GM10266 (cell line): Measurements from ENCODE around the gene NQO2.
"Not testable (repeated sequence)": the region's sequence is repeated elsewhere in the genome, so short reads cannot be mapped to it uniquely, and the experiment has no call there.

Source experiments
- DNase-seq: peaks from one replicate; pipeline ENCODE4 v3.0.0; 2012; ENCODE audit errors: extremely low spot score
- TF ChIP-seq, protein P1 (sequence below): IDR thresholded peaks from 2 replicates; pipeline ENCODE4 v1.5.1; 2012; ENCODE audit warnings: mild to moderate bottlenecking, low read depth; ENCODE audit not compliant: control insufficient read depth, insufficient read depth; ENCODE audit errors: missing control alignments

Gene NQO2

DNA sequence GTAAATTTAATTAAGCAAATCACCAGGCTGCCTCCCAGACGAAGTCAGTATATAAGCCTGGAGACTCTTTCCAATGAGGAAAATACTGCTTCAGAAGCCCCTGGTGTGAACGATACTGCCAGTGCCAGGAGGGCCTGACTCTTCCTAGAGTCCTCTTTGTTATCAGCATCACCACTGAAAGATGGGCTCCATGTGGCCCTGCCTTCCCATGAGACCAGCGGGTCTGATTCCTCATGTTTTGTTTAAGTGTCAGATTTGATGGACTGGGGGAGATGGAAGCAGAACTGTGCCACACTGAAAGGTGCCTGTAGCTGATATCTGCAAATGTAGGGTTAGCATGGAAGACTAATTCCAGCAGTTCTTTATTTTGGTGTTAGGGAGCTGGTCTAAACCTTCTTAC lies 7.9 kb downstream of the NQO2 start:
- TF ChIP-seq, protein P1, sequence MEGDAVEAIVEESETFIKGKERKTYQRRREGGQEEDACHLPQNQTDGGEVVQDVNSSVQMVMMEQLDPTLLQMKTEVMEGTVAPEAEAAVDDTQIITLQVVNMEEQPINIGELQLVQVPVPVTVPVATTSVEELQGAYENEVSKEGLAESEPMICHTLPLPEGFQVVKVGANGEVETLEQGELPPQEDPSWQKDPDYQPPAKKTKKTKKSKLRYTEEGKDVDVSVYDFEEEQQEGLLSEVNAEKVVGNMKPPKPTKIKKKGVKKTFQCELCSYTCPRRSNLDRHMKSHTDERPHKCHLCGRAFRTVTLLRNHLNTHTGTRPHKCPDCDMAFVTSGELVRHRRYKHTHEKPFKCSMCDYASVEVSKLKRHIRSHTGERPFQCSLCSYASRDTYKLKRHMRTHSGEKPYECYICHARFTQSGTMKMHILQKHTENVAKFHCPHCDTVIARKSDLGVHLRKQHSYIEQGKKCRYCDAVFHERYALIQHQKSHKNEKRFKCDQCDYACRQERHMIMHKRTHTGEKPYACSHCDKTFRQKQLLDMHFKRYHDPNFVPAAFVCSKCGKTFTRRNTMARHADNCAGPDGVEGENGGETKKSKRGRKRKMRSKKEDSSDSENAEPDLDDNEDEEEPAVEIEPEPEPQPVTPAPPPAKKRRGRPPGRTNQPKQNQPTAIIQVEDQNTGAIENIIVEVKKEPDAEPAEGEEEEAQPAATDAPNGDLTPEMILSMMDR, result no peak
- no peak for DNase-seq

DNA sequence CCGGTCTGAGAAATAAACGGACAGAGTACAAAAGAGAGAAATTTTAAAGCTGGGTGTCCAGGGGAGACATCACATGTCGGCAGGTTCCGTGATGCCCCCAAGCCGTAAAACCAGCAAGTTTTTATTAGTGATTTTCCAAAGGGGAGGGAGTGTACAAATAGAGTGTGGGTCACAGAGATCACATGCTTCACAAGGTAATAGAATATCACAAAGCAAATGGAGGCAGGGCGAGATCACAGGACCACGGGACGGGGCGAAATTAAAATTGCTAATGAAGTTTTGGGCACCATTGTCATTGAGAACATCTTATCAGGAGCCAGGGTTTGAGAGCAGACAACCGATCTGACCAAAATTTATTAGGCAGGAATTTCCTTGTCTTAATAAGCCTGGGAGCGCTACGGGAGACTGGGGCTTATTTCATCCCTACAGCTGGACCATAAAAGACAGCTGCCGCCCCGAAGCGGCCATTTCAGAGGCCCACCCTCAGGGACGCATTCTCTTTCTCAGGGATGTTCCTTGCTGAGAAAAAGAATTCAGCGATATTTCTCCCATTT lies 9.1 kb downstream of the NQO2 start:
- not testable (repeated sequence) for DNase-seq

GRCh38 chr6:3009930-3010329 lies 10.2 kb downstream of the NQO2 start:
- TF ChIP-seq, protein P1, result no peak

DNA sequence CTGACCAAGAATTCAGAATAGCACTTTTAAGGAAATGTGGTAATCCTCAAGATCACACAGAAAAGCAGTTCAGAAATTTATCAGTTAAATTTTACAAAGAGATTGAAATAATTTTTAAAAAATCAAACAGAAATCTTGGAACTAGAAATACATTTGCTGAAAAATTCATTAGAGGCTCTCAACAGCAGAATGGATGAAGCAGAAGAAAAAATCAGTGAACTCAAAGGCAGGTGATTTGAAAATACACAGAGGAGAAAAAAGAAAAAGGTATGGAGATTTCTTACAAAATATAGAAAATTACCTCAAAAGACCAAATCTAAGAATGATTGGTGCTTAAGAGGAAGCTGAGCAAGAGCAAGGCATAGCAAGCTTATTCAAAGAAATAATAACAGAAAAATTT lies 11.5 kb downstream of the NQO2 start:
- TF ChIP-seq, protein P1, result no peak
- no peak for DNase-seq

More at GRCh38 chr6:3009930-3010329, 10.2 kb downstream of the NQO2 start:
- DNase-seq, result no peak

GRCh38 chr6:3011592-3011991 lies 11.9 kb downstream of the NQO2 start:
- TF ChIP-seq, protein P1, result no peak
- DNase-seq, result no peak

- TF ChIP-seq, protein P1, result no peak
- no peak for DNase-seq
Measured at GRCh38 chr6:3013486-3013885, 13.8 kb downstream of the NQO2 start.

GRCh38 chr6:3013901-3014674 lies 14.4 kb downstream of the NQO2 start:
- TF ChIP-seq, protein P1, result no peak
- DNase-seq, result no peak

DNA sequence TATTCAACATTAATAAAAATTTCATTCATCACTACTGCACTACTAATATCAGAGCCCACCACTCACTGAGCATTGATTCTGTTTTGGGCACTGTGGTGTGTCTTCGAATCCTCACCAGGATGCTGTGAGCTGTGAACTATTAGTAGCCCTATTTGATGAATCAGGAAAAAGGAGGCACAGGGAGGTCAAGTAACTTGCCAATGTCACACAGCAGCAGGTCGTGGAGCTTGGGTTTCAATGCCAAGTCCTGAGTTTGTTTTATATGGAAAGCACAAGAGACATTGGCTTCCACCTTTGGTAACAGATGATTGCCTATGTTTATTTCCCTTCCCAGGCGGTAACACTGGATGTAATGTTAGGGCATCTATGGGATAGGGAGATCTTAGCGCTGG lies 15.0 kb downstream of the NQO2 start:
- TF ChIP-seq, protein P1, result no peak
- no peak for DNase-seq
